Thyroid gland (tissue), 4 donors: ENCODE data around the gene SPTLC2. TPM values are rescaled to one million over a fixed set of nuclear protein-coding genes. Genes with fewer than 3 reads are reported as not detected.

Experiments used
- DNase-seq, 2 donors: peaks; one replicate each; pipeline ENCODE4 v3.0.0-alpha.2; 2019
- H3K27ac ChIP-seq, 3 donors: fragments of 200-600 bp; sonication (generic); 1 replicate in 2 of 3; 2 replicates in 1 of 3; pipeline ENCODE4 v1.5.1; 2016 to 2019; ENCODE audit warnings: mild to moderate bottlenecking in 1 of 3, moderate library complexity in 1 of 3
- H3K27me3 ChIP-seq: fragments of 200-600 bp; sonication (generic); one replicate; pipeline ENCODE4 v1.5.1; 2019
- H3K36me3 ChIP-seq, 2 donors: fragments of 200-600 bp; sonication (generic); one replicate each; pipeline ENCODE4 v1.5.1; 2016 to 2019
- H3K4me1 ChIP-seq, 2 donors: fragments of 200-600 bp; sonication (generic); one replicate each; pipeline ENCODE4 v1.5.1; 2017 to 2019
- H3K4me3 ChIP-seq, 3 donors: fragments of 200-600 bp; sonication (generic); replicated peaks in 1 of 3; 1 replicate in 2 of 3; 2 replicates in 1 of 3; pipeline ENCODE4 v1.5.1; 2016; ENCODE audit warnings: mild to moderate bottlenecking in 1 of 3
- H3K9me3 ChIP-seq: fragments of 200-600 bp; sonication (generic); one replicate; pipeline ENCODE4 v1.5.1; 2017
- POLR2A ChIP-seq, 2 donors: fragments of 450-650 bp; IDR thresholded peaks; one replicate each; pipeline ENCODE4 v1.6.1; 2017; ENCODE audit warnings: antibody characterized with exemption in 2 of 2, mild to moderate bottlenecking in 2 of 2, moderate library complexity in 1 of 2
- WGBS, 2 donors: methylation state at CpG; one replicate each; pipeline ENCODE4 v1.1.5; 2017; 5-methylcytosine and 5-hydroxymethylcytosine counted together
- intact Hi-C: fragments of 100-400 bp; cut with DNase I; formaldehyde crosslinking; loops from one replicate; pipeline ENCODE4 v1.15.1; 2023
- total RNA-seq, 4 donors: library from RNA; depleted of rRNA; stranded (reverse); fragments of >200 nt; gene quantifications; one replicate each; pipeline ENCODE4 v1.2.3, GENCODE V29; 2016
- TF ChIP-seq, protein P1 (sequence below), 6 experiments: fragments of 200-600 bp in 3 of 6; fragments of 450-650 bp in 3 of 6; sonication (generic) in 3 of 6; IDR thresholded peaks; one replicate each; pipeline ENCODE4 v1.5.1; 2016 to 2019; ENCODE audit warnings: antibody characterized with exemption in 6 of 6, mild to moderate bottlenecking in 2 of 6, inconsistent platforms in 1 of 6, moderate library complexity in 1 of 6

Gene SPTLC2
- total RNA-seq, 4 donors from 2014 or later = 25.6 to 32.2 (median 29.0) TPM

DNA sequence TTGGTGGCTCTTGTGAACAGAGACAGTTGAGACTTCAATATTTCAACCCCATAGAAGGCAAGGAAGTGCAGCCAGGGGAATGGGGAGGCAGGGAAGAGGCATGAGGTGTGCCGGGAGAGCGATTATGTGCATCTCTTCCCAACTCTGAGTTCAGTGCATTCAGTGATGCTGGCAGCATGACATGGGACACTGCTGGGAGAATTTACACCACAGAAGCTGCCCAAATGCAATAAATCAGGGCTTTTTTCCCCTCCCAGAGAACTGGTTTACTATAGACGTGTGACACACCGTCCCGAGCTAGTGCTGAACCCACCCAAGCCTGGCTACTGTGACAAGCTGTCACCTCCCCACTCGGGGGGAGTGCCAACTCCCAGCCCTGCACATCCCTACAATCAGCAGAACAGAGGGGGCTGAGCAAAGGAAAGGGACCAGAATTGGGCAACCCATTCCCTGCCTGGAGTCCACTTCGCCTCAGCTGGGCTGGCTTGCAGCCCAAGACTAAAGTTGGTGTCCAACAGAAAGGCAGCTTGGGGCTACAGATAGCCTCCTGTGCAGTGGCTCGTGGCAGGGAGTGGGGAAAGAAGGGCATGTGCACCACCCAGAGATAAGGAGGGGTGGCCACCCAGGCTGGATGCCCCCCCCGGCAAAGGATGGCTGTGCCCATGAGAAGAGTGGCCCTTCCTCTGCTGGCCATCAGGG lies 141.8 kb downstream of the SPTLC2 start:
- DNase-seq = no peak
- Histone ChIP-seq H3K4me1 (no peaks in the 10 kb centered on the region), H3K4me3 (no peak overlapping the region), H3K27ac (no peak overlapping the region), H3K9me3 (no peaks in the 10 kb centered on the region), H3K36me3 (peaks cover under 1 to 2% of the 10 kb centered on the region in 2 donors), H3K27me3 (no peaks in the 10 kb centered on the region)
- TF ChIP-seq, protein P1, sequence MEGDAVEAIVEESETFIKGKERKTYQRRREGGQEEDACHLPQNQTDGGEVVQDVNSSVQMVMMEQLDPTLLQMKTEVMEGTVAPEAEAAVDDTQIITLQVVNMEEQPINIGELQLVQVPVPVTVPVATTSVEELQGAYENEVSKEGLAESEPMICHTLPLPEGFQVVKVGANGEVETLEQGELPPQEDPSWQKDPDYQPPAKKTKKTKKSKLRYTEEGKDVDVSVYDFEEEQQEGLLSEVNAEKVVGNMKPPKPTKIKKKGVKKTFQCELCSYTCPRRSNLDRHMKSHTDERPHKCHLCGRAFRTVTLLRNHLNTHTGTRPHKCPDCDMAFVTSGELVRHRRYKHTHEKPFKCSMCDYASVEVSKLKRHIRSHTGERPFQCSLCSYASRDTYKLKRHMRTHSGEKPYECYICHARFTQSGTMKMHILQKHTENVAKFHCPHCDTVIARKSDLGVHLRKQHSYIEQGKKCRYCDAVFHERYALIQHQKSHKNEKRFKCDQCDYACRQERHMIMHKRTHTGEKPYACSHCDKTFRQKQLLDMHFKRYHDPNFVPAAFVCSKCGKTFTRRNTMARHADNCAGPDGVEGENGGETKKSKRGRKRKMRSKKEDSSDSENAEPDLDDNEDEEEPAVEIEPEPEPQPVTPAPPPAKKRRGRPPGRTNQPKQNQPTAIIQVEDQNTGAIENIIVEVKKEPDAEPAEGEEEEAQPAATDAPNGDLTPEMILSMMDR (IDR thresholded peaks at IDR 0.05) = no peak
- TF ChIP-seq POLR2A (IDR thresholded peaks at IDR 0.05) = no peak
- 64 to 68% methylated on average over 9 of the region's 9 CpGs for WGBS, 2 donors
- intact Hi-C loops = no loop called here

DNA sequence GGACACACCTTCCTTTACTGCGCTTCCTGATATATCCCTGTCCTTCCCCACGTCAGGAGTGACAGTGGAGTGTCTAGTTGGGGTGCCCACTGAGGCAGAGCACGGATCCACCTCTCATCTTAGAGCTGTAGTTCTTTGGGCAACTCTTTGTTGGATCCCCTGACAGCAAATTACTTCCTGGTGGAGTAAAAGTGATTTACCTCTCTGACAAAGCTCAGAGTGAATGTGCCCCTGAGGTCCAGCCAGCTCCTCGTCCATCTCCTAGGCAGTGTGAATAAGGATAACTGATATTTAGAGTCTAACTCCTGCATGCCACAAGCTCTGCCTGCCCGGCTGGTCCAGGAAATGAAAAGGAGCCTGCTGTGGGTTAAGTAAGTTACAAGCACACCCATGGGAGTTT lies 142.5 kb downstream of the SPTLC2 start:
- H3K4me3 ChIP-seq = no peak overlapping the region
- H3K9me3 ChIP-seq = no peaks in the 10 kb centered on the region
- whole genome bisulfite sequencing, 2 donors = 78% methylated on average over 5 of the region's 5 CpGs
- H3K36me3 ChIP-seq = peaks cover 7 to 9% of the 10 kb centered on the region in 2 donors
- no peak for DNase-seq
- H3K4me1 ChIP-seq = no peaks in the 10 kb centered on the region
- H3K27ac ChIP-seq = no peak overlapping the region
- TF ChIP-seq POLR2A (IDR thresholded peaks at IDR 0.05) = no peak
- TF ChIP-seq, protein P1 (IDR thresholded peaks at IDR 0.05) = no peak
- intact Hi-C loops = no loop called here
- no peaks in the 10 kb centered on the region for H3K27me3 ChIP-seq

DNA sequence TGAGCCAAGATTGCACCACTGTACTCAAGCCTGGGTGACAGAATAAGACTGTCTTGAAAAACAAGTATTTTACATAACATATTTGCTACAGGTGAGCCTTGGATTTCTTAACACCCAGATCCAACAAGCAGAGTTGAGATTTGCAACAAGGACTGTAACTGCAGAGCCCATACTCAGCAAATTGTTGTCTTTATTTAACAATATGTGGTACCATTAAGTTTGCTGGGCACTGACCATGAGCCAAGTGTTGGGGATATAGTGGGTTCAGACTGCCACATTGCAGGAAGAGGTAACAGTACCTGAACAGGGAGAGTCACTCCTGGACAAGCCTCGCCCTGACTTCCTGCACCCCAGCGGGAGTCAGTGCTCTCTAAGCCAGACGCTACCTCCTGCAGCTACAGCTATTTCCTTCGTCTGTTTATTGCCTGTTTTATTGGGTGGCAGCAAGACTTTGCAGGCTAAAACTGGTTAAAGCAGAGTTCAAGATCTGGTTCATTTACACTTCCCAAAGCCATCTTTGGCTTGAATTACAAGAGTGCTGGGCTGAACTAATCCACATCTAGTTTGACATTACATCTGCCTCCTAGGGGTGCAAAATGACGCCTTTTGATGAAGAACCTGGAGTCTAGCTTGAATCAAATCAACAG lies 146.1 kb downstream of the SPTLC2 start:
- DNase-seq = no peak
- Histone ChIP-seq H3K36me3 (peaks cover 38 to 43% of the 10 kb centered on the region in 2 donors), H3K4me1 (no peaks in the 10 kb centered on the region), H3K9me3 (no peaks in the 10 kb centered on the region), H3K27ac (no peak overlapping the region), H3K27me3 (no peaks in the 10 kb centered on the region), H3K4me3 (no peak overlapping the region)
- intact Hi-C loops = no loop called here
- WGBS, 2 donors = 80 to 86% methylated on average over 5 of the region's 5 CpGs
- TF ChIP-seq, protein P1 (IDR thresholded peaks at IDR 0.05) = no peak
- TF ChIP-seq POLR2A (IDR thresholded peaks at IDR 0.05) = no peak

DNA sequence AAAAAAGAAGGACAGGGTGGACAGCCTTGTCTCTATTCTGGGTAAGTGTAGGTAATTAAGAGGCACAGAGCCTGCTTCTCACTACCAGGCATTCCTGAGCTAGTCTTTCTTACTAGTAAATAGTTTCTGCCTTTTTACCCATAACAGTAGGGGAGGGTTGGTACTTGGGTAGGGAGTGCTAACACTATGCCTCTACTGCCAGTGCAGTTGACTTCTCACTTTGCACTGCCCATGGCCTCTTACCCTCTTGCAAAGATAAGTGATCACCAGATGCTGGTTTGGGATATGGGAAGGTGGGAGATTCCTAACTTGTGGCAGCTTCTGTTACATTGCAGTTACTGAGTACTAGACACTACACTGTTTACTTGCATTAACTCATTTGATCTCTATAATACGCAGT lies 146.9 kb downstream of the SPTLC2 start:
- H3K27me3 ChIP-seq = no peaks in the 10 kb centered on the region
- H3K27ac ChIP-seq = no peak overlapping the region
- DNase-seq = no peak
- H3K4me3 ChIP-seq = no peak overlapping the region
- no peaks in the 10 kb centered on the region for H3K9me3 ChIP-seq
- no peak for TF ChIP-seq POLR2A (IDR thresholded peaks at IDR 0.05)
- TF ChIP-seq, protein P1 (IDR thresholded peaks at IDR 0.05) = no peak
- peaks cover 46 to 51% of the 10 kb centered on the region in 2 donors for H3K36me3 ChIP-seq
- WGBS, 2 donors = 92 to 96% methylated on average over 1 of the region's 1 CpG
- no peaks in the 10 kb centered on the region for H3K4me1 ChIP-seq
- intact Hi-C loops = no loop called here

DNA sequence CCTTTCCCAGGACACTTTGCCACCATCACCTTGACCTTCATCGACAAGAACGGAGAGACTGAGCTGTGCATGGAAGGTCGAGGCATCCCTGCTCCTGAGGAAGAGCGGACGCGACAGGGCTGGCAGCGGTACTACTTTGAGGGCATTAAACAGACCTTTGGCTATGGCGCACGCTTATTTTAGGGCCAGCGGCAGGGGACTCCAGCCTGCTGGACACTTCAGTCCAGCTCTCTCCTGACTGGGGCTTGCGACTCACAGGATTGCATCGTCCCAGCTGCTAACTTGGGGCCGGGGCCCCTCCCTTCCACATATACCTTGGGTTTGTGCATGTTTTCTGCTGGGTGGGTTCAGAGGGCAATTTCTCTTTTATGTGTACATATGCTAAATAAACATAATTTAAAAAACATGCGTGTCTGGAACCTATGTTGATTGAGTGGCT lies 147.4 kb downstream of the SPTLC2 start:
- H3K36me3 ChIP-seq = peaks cover 51 to 55% of the 10 kb centered on the region in 2 donors
- intact Hi-C loops = no loop called here
- H3K9me3 ChIP-seq = no peaks in the 10 kb centered on the region
- no peak for DNase-seq
- H3K27me3 ChIP-seq = no peaks in the 10 kb centered on the region
- H3K4me3 ChIP-seq = no peak overlapping the region
- no peaks in the 10 kb centered on the region for H3K4me1 ChIP-seq
- WGBS, 2 donors = 86 to 96% methylated on average over 14 of the region's 14 CpGs
- TF ChIP-seq, protein P1 (IDR thresholded peaks at IDR 0.05) = no peak
- TF ChIP-seq POLR2A (IDR thresholded peaks at IDR 0.05) = no peak
- no peak overlapping the region for H3K27ac ChIP-seq
